Brain microvascular endothelial cell (primary cell): Measurements from ENCODE around the gene ANKRD53.

Experiments
- DNase-seq: peaks from one replicate; pipeline ENCODE4 v3.0.0-alpha.2; 2020
- H3K27ac ChIP-seq: fragments of 250-450 bp; sonication (Bioruptor Pico); 2 replicates; pipeline ENCODE4 v1.5.1; 2020; ENCODE audit warnings: mild to moderate bottlenecking, moderate library complexity
- H3K27me3 ChIP-seq: fragments of 250-450 bp; sonication (Bioruptor Pico); replicated peaks from 2 replicates; pipeline ENCODE4 v1.5.1; 2020; ENCODE audit warnings: mild to moderate bottlenecking
- H3K36me3 ChIP-seq: fragments of 250-450 bp; sonication (Bioruptor Pico); replicated peaks from 2 replicates; pipeline ENCODE4 v1.5.1; 2020; ENCODE audit warnings: mild to moderate bottlenecking
- H3K4me3 ChIP-seq: 2 replicates; pipeline ENCODE4 v1.5.1; 2011; ENCODE audit warnings: low read depth, mild to moderate bottlenecking, control low read depth, low read length, moderate library complexity
- CTCF ChIP-seq: IDR thresholded peaks from 2 replicates; pipeline ENCODE4 v1.5.1; 2011; ENCODE audit warnings: low read depth, mild to moderate bottlenecking, moderate library complexity, low read length, control low read depth, inconsistent platforms; ENCODE audit errors: missing control alignments
- in situ Hi-C: cut with HindIII; loops from 2 replicates; pipeline ENCODE4 v1.10.0; 2017; ENCODE audit warnings: low sequenced_read_pairs, low pct_ligation_motif_present

Gene ANKRD53

DNA sequence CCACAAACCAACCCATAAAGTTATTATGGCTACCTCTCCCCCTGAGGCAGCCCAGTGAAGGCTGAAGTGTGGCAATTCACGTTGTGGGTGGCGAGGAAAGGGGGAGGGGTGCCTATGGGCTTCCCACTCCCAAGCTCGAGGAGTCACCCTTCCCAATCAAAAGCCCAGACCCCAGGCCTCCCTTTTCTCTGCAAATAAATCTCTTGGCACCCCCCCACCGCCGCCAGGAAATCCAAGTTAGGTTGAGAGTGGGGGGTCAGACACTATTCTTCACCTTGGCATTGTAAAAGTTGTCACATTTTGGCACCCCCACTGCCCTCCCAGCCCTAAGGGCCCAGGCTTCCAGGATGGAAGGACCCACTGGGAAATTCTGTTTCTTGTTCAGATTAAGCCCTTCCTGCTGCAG is 6.9 kb downstream of the ANKRD53 start:
- in situ Hi-C loops, result no loop called here

DNA sequence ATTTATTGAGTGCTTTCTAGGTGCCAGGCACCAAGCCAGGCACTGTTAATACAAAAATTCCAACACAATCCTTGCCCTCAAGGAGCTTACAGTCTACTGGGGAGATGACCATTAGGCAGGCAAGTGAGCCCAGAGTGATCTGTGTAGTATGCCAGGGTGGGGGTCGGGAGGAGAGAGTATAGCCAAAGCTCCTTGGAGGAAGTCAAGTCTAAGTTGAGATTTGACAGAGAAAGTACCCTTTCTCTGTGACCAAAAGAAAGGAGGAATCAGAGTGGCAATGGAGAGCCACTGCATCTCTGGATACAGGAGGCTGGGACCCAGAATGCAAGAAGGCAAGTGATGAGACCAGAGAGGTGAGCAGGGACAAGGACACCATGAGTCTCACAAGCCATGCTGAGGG is 7.5 kb downstream of the ANKRD53 start:
- Histone ChIP-seq H3K27ac (no peak overlapping the region), H3K27me3 (no peaks in the 10 kb centered on the region), H3K4me3 (no peak overlapping the region), H3K36me3 (peaks cover 25% of the 10 kb centered on the region)
- no peak for DNase-seq
- in situ Hi-C loops, result no loop called here
- TF ChIP-seq CTCF, result no peak

More for the DNA sequence above, 6.9 kb downstream of the ANKRD53 start:
- no peak for TF ChIP-seq CTCF
- DNase-seq, result no peak
- Histone ChIP-seq H3K4me3 (no peak overlapping the region), H3K27me3 (no peaks in the 10 kb centered on the region), H3K27ac (no peak overlapping the region), H3K36me3 (peaks cover 25% of the 10 kb centered on the region)

DNA sequence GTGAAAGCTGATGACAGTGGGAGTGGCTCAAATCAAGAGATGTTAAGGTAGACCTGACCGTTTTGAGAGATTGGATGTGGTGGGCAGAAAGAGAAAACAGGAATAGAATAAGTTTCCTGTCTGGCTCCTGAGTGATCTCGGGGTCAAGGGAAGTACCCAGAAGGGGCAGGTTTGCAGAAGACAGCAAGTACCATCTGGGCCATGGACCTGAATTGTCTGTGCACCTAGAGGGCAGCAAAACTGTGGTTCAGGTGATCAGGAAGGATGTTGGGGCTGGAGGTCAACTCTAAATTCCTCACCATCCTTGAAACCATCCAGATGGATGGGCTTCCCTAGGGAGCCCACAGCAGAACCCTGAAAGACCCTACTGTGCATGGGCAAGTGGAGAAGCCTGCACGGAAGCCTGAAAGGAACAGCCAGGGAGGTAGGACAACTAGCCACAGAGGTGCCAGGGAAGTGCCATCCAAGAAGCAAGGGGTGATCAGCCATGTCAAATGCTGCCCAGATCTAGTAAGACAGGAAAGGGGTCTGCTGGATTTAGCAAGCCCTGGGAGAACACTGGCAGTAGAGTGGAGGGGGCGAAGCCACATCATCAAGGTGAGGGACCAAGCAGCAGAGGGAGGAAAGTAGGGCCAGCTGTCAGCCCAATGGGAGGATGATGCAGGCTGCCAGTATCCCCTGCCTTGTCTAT is 8.2 kb downstream of the ANKRD53 start:
- no peak overlapping the region for H3K27ac ChIP-seq
- DNase-seq, result no peak
- no peaks in the 10 kb centered on the region for H3K27me3 ChIP-seq
- in situ Hi-C loops, result no loop called here
- peaks cover 25% of the 10 kb centered on the region for H3K36me3 ChIP-seq
- no peak overlapping the region for H3K4me3 ChIP-seq
- no peak for TF ChIP-seq CTCF

DNA sequence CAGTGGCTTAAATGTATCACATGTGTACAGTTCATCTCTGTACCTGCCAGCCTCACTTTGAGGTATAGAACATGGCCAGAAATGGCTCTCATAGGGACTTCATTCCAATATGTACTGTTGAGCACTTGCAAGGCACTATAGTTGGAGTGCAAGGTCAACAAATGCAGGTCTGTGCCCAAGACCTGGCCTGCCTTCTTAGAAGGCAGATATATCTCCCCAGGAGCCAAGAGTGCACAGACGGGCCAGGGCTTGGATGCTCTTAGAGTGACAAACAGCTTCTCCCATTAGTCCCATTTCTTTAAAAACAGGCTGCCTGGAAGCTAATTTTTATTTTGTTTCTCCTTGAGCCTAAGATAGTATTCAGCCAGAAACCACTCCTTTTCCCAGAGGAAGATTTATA is 9.0 kb downstream of the ANKRD53 start:
- no peak for TF ChIP-seq CTCF
- Histone ChIP-seq H3K36me3 (peaks cover 25% of the 10 kb centered on the region), H3K4me3 (no peak overlapping the region), H3K27me3 (no peaks in the 10 kb centered on the region), H3K27ac (no peak overlapping the region)
- DNase-seq, result no peak
- in situ Hi-C loops, result no loop called here

DNA sequence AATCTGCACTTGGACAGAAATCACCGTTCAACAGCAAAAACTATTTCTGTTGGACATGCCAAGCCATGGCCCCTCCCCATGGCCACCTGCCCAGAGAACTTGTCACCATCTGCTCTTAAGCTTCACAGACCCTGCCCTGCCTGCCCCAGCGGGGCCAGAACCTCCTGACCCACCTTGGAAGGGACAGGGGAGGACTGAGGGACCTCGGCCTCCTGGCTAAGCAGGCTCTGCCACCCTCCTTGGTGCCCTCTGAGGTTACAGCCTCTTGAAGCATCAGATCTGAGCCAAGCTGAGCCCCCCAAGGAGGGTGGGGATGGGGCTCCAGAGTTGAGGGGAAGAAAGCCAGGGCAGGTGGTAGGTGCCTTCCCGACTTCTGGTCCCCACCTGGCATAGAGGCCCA is 9.7 kb downstream of the ANKRD53 start:
- H3K36me3 ChIP-seq, result peaks cover 25% of the 10 kb centered on the region
- H3K27ac ChIP-seq, result no peak overlapping the region
- no peaks in the 10 kb centered on the region for H3K27me3 ChIP-seq
- DNase-seq, result no peak
- no peak overlapping the region for H3K4me3 ChIP-seq
- in situ Hi-C loops, result no loop called here
- TF ChIP-seq CTCF, result no peak
